WTC11 (cell line): ENCODE data around the gene SCYGR1.

ENCODE experiments used
- CREB1 ChIP-seq: sonication (generic); formaldehyde crosslinking; IDR thresholded peaks from 2 replicates; pipeline ENCODE4 v1.8.0; 2023; ENCODE audit warnings: mild to moderate bottlenecking, missing genetic modification reagents
- ESRRA ChIP-seq: sonication (generic); formaldehyde crosslinking; IDR thresholded peaks from 2 replicates; pipeline ENCODE4 v1.8.1; 2022; ENCODE audit warnings: mild to moderate bottlenecking, missing genetic modification reagents, borderline replicate concordance
- ETV6 ChIP-seq: sonication (generic); formaldehyde crosslinking; IDR thresholded peaks from 2 replicates; pipeline ENCODE4 v1.8.1; 2022; ENCODE audit warnings: mild to moderate bottlenecking, missing genetic modification reagents
- HMGA2 ChIP-seq: fragments of 250-450 bp; sonication (Bioruptor Pico); IDR thresholded peaks from 2 replicates; pipeline ENCODE4 v1.4.0; 2021; ENCODE audit warnings: mild to moderate bottlenecking, moderate library complexity
- RELA ChIP-seq: sonication (generic); formaldehyde crosslinking; IDR thresholded peaks from 2 replicates; pipeline ENCODE4 v1.8.1; 2022; ENCODE audit warnings: missing genetic modification reagents, mild to moderate bottlenecking, borderline replicate concordance
- SMAD3 ChIP-seq: sonication (generic); formaldehyde crosslinking; IDR thresholded peaks from 2 replicates; pipeline ENCODE4 v1.8.0; 2022; ENCODE audit warnings: missing genetic modification reagents, mild to moderate bottlenecking, borderline replicate concordance
- SP1 ChIP-seq: sonication (generic); formaldehyde crosslinking; conservative IDR thresholded peaks from 2 replicates; pipeline ENCODE4 v1.8.1; 2022; ENCODE audit warnings: missing genetic modification reagents
- TF ChIP-seq, protein P1 (sequence below): fragments of 200-600 bp; IDR thresholded peaks from 2 replicates; pipeline ENCODE4 v1.8.0; 2022; ENCODE audit warnings: antibody characterized with exemption
- TF ChIP-seq, protein P2 (sequence below): sonication (generic); formaldehyde crosslinking; IDR thresholded peaks from 2 replicates; pipeline ENCODE4 v1.8.1; 2022; ENCODE audit warnings: low read depth, missing genetic modification reagents, borderline replicate concordance
- TF ChIP-seq, protein P3 (sequence below): sonication (generic); formaldehyde crosslinking; IDR thresholded peaks from 2 replicates; pipeline ENCODE4 v1.8.1; 2022; ENCODE audit warnings: mild to moderate bottlenecking, missing genetic modification reagents, moderate library complexity, borderline replicate concordance
- TF ChIP-seq, protein P4 (sequence below): sonication (generic); formaldehyde crosslinking; IDR thresholded peaks from 2 replicates; pipeline ENCODE4 v1.8.1; 2022; ENCODE audit warnings: mild to moderate bottlenecking, moderate library complexity, missing genetic modification reagents

DNA sequence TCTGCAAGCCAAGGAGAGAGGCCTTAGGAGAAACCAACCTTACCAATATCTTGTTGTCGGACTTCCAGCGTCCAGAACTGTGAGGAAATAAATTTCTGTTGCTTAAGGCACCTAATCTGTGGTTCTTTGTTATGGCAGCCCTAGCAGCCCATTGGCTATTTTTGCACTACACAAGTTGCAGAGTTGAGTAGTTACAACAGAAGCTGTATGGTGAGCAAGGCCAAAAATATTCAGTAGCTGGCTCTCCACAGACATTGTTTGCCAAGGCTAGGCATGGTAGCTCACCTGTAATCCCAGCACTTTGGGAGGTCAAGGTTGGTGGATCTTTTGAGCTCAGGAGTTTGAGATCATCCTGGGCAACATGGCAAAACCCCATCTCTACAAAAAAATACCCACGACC lies 27.1 kb upstream of the SCYGR1 start:
- TF ChIP-seq, protein P1, sequence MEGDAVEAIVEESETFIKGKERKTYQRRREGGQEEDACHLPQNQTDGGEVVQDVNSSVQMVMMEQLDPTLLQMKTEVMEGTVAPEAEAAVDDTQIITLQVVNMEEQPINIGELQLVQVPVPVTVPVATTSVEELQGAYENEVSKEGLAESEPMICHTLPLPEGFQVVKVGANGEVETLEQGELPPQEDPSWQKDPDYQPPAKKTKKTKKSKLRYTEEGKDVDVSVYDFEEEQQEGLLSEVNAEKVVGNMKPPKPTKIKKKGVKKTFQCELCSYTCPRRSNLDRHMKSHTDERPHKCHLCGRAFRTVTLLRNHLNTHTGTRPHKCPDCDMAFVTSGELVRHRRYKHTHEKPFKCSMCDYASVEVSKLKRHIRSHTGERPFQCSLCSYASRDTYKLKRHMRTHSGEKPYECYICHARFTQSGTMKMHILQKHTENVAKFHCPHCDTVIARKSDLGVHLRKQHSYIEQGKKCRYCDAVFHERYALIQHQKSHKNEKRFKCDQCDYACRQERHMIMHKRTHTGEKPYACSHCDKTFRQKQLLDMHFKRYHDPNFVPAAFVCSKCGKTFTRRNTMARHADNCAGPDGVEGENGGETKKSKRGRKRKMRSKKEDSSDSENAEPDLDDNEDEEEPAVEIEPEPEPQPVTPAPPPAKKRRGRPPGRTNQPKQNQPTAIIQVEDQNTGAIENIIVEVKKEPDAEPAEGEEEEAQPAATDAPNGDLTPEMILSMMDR: no peak
- TF ChIP-seq SP1 (no peak), ETV6 (CRISPR knock-in tag) (no peak), HMGA2 (CRISPR knock-in tag) (no peak), RELA (CRISPR knock-in tag) (no peak), ESRRA (CRISPR knock-in tag) (no peak), SMAD3 (CRISPR knock-in tag) (no peak), CREB1 (CRISPR knock-in tag) (no peak)
- TF ChIP-seq, protein P2, sequence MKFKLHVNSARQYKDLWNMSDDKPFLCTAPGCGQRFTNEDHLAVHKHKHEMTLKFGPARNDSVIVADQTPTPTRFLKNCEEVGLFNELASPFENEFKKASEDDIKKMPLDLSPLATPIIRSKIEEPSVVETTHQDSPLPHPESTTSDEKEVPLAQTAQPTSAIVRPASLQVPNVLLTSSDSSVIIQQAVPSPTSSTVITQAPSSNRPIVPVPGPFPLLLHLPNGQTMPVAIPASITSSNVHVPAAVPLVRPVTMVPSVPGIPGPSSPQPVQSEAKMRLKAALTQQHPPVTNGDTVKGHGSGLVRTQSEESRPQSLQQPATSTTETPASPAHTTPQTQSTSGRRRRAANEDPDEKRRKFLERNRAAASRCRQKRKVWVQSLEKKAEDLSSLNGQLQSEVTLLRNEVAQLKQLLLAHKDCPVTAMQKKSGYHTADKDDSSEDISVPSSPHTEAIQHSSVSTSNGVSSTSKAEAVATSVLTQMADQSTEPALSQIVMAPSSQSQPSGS (CRISPR knock-in tag): no peak
- TF ChIP-seq, protein P3, sequence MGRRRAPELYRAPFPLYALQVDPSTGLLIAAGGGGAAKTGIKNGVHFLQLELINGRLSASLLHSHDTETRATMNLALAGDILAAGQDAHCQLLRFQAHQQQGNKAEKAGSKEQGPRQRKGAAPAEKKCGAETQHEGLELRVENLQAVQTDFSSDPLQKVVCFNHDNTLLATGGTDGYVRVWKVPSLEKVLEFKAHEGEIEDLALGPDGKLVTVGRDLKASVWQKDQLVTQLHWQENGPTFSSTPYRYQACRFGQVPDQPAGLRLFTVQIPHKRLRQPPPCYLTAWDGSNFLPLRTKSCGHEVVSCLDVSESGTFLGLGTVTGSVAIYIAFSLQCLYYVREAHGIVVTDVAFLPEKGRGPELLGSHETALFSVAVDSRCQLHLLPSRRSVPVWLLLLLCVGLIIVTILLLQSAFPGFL (CRISPR knock-in tag): no peak
- TF ChIP-seq, protein P4, sequence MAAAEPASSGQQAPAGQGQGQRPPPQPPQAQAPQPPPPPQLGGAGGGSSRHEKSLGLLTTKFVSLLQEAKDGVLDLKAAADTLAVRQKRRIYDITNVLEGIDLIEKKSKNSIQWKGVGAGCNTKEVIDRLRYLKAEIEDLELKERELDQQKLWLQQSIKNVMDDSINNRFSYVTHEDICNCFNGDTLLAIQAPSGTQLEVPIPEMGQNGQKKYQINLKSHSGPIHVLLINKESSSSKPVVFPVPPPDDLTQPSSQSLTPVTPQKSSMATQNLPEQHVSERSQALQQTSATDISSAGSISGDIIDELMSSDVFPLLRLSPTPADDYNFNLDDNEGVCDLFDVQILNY (CRISPR knock-in tag): no peak
